Globus pallidus (tissue), 1 donor: ENCODE data around the gene SLC7A10.
A peak's percentile ranks its signal among the peaks of the same experiment; 100 is the strongest.

Source experiments
- DNase-seq: peaks from one replicate; pipeline ENCODE4 v3.0.0-alpha.2; 2015; ENCODE audit warnings: low spot score

Gene SLC7A10

GRCh38 chr19:33225458-33225926 is at the start of gene SLC7A10:
Gene SLC7A10, minus strand, starts transcription at chr19:33225850. Its CDS starts 147 bp downstream, at chr19:33225703.
- no peak for DNase-seq

- DNase-seq: no peak
Measured at GRCh38 chr19:33274663-33275558, 49.3 kb upstream of the SLC7A10 start.

GRCh38 chr19:33273881-33274662 is 48.4 kb upstream of the SLC7A10 start:
- no peak for DNase-seq

- DNase-seq: no peak
Measured at GRCh38 chr19:33273065-33273736, 47.6 kb upstream of the SLC7A10 start.

GRCh38 chr19:33271246-33272021 is 45.8 kb upstream of the SLC7A10 start:
- no peak for DNase-seq

GRCh38 chr19:33270769-33271168 is 45.1 kb upstream of the SLC7A10 start:
- DNase-seq: no peak

GRCh38 chr19:33269016-33269415 is 43.4 kb upstream of the SLC7A10 start:
- DNase-seq: no peak

- no peak for DNase-seq
Measured at GRCh38 chr19:33268162-33268991, 42.7 kb upstream of the SLC7A10 start.

GRCh38 chr19:33267706-33268105 is 42.1 kb upstream of the SLC7A10 start:
- no peak for DNase-seq

- no peak for DNase-seq
Measured at GRCh38 chr19:33266974-33267484, 41.4 kb upstream of the SLC7A10 start.

GRCh38 chr19:33264881-33265445 is 39.3 kb upstream of the SLC7A10 start:
- no peak for DNase-seq

- no peak for DNase-seq
Measured at GRCh38 chr19:33263325-33264023, 37.8 kb upstream of the SLC7A10 start.

- DNase-seq: no peak
Measured at GRCh38 chr19:33261511-33262189, 36.0 kb upstream of the SLC7A10 start.

- peak; percentile 49 for DNase-seq
Measured at GRCh38 chr19:33260628-33261418, 35.2 kb upstream of the SLC7A10 start.

- DNase-seq: no peak
Measured at GRCh38 chr19:33259539-33259938, 33.9 kb upstream of the SLC7A10 start.

- no peak for DNase-seq
Measured at GRCh38 chr19:33257828-33258227, 32.2 kb upstream of the SLC7A10 start.

- no peak for DNase-seq
Measured at GRCh38 chr19:33256261-33256660, 30.6 kb upstream of the SLC7A10 start.

- no peak for DNase-seq
Measured at GRCh38 chr19:33255781-33256180, 30.1 kb upstream of the SLC7A10 start.
